ENCODE results near the gene TSHZ1.

DNA sequence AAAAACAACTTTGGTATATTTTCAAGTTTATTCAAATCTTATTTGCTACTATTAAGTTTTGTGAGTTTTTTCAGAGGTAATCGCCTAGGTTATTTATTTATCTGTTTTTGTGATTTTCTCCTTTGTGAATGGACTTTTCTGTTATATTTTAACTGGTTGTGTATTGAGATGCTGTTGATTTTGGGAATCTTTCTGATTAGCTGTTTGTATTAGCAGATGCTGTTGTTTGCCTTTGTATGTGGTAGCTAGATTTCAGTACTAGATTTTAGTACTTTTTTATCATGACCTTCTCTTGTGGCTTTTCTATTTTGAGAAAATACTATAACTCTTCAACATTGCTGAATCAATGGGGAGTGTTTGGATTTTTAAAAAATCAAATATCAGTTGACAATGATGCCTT, 42.4 kb downstream of the TSHZ1 start:
- TF ChIP-seq, protein P1, sequence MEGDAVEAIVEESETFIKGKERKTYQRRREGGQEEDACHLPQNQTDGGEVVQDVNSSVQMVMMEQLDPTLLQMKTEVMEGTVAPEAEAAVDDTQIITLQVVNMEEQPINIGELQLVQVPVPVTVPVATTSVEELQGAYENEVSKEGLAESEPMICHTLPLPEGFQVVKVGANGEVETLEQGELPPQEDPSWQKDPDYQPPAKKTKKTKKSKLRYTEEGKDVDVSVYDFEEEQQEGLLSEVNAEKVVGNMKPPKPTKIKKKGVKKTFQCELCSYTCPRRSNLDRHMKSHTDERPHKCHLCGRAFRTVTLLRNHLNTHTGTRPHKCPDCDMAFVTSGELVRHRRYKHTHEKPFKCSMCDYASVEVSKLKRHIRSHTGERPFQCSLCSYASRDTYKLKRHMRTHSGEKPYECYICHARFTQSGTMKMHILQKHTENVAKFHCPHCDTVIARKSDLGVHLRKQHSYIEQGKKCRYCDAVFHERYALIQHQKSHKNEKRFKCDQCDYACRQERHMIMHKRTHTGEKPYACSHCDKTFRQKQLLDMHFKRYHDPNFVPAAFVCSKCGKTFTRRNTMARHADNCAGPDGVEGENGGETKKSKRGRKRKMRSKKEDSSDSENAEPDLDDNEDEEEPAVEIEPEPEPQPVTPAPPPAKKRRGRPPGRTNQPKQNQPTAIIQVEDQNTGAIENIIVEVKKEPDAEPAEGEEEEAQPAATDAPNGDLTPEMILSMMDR (IDR thresholded peaks at IDR 0.05) = no peak
- TF ChIP-seq JUND (IDR thresholded peaks at IDR 0.05) = no peak
- TF ChIP-seq EZH2phosphoT487 (IDR thresholded peaks at IDR 0.05; ENCODE audit: borderline replicate concordance, low read depth) = no peak

Measured in SK-N-SH (cell line).